OCI-LY7 (cell line): ENCODE data around the gene TGM3. TPM values are rescaled to one million over a fixed set of nuclear protein-coding genes. Genes with fewer than 3 reads are reported as not detected.

Source experiments
- BruUV-seq: library from RNA; stranded (reverse); fragments of 400-500 nt; replicated peaks from 2 replicates; lab custom pipeline; 2021; lab: Mats Ljungman, UMichigan
- CTCF ChIA-PET: fragments of 300-600 bp; sonication (Branson Sonifier 250); formaldehyde crosslinking; loops from one replicate; lab custom pipeline; 2022; ENCODE audit warnings: antibody characterized with exemption; ENCODE audit not compliant: unreplicated experiment; lab: Charles Lee
- POLR2A ChIA-PET: fragments of 300-600 bp; sonication (Branson Sonifier 250); formaldehyde crosslinking; loops from one replicate; lab custom pipeline; 2022; ENCODE audit warnings: antibody characterized with exemption; lab: Charles Lee
- DNase-seq: peaks from one replicate; pipeline ENCODE4 v3.0.0-alpha.2; 2015; ENCODE audit warnings: low spot score
- H2AFZ ChIP-seq: fragments of 200-600 bp; sonication (generic), shearing (Covaris generic); 2 replicates; pipeline ENCODE4 v1.6.1; 2014; ENCODE audit warnings: mild to moderate bottlenecking, antibody characterized with exemption, low read length, moderate library complexity
- H3K27ac ChIP-seq: fragments of 200-600 bp; sonication (generic); 2 replicates; pipeline ENCODE4 v1.5.1; 2014; ENCODE audit warnings: mixed run types, low read depth, mild to moderate bottlenecking, moderate library complexity, low read length, inconsistent platforms; ENCODE audit not compliant: poor library complexity, severe bottlenecking
- H3K36me3 ChIP-seq: fragments of 200-600 bp; sonication (generic); 2 replicates; pipeline ENCODE4 v1.6.1; 2014; ENCODE audit warnings: mild to moderate bottlenecking, antibody characterized with exemption, low read length, moderate library complexity, mixed read lengths; ENCODE audit not compliant: insufficient read depth
- H3K4me1 ChIP-seq: fragments of 200-600 bp; sonication (generic); 2 replicates; pipeline ENCODE4 v1.5.1; 2014; ENCODE audit warnings: mild to moderate bottlenecking, low read length; ENCODE audit not compliant: insufficient read depth, poor library complexity, severe bottlenecking
- H3K4me2 ChIP-seq: fragments of 200-600 bp; sonication (generic); 2 replicates; pipeline ENCODE4 v1.6.1; 2014; ENCODE audit warnings: mild to moderate bottlenecking, low read length
- H3K4me3 ChIP-seq: fragments of 200-600 bp; sonication (generic); 2 replicates; pipeline ENCODE4 v1.5.1; 2014; ENCODE audit warnings: mild to moderate bottlenecking, low read depth, low read length; ENCODE audit not compliant: poor library complexity, severe bottlenecking
- H3K79me2 ChIP-seq: fragments of 200-600 bp; sonication (generic); 2 replicates; pipeline ENCODE4 v1.6.1; 2016; ENCODE audit warnings: low read depth, mild to moderate bottlenecking, low read length, moderate library complexity, mixed read lengths; ENCODE audit not compliant: insufficient read depth
- H3K9me2 ChIP-seq: fragments of 200-600 bp; sonication (generic); 2 replicates; pipeline ENCODE4 v1.6.1; 2016; ENCODE audit warnings: mild to moderate bottlenecking, low read length, mixed read lengths; ENCODE audit not compliant: insufficient read depth
- H3K9me3 ChIP-seq: fragments of 200-600 bp; sonication (generic); 2 replicates; pipeline ENCODE4 v1.6.1; 2014; ENCODE audit warnings: mild to moderate bottlenecking, mixed run types, low read length, mixed read lengths
- H4K20me1 ChIP-seq: fragments of 200-600 bp; sonication (generic); 2 replicates; pipeline ENCODE4 v1.6.1; 2014; ENCODE audit warnings: mild to moderate bottlenecking, antibody characterized with exemption, low read length, moderate library complexity, mixed read lengths; ENCODE audit not compliant: insufficient read depth
- CTCF ChIP-seq: fragments of 200-600 bp; sonication (generic); conservative IDR thresholded peaks from 2 replicates; pipeline ENCODE4 v1.5.1; 2014; ENCODE audit warnings: mild to moderate bottlenecking, antibody characterized with exemption, low read length, moderate library complexity, mixed read lengths
- EZH2phosphoT487 ChIP-seq: fragments of 200-600 bp; sonication (generic); IDR thresholded peaks from 2 replicates; pipeline ENCODE4 v1.6.1; 2018; ENCODE audit warnings: low read depth, borderline replicate concordance, mild to moderate bottlenecking, mixed run types, antibody characterized with exemption, low read length, moderate library complexity, mixed read lengths
- intact Hi-C: fragments of 100-400 bp; cut with micrococcal nuclease; formaldehyde crosslinking; loops from one replicate; pipeline ENCODE4 v1.10.0; 2022; ENCODE audit not compliant: unreplicated experiment
- total RNA-seq, 2 experiments: library from RNA; depleted of rRNA in 1 of 2; stranded (reverse); fragments of >200 nt in 1 of 2; shearing (Covaris generic) in 1 of 2; gene quantifications; 2 replicates each; pipeline ENCODE4 v1.2.3, GENCODE V29; 2014 to 2022

The TGM3 gene
- total RNA-seq, 2 experiments from 2014 or later: not detected

DNA sequence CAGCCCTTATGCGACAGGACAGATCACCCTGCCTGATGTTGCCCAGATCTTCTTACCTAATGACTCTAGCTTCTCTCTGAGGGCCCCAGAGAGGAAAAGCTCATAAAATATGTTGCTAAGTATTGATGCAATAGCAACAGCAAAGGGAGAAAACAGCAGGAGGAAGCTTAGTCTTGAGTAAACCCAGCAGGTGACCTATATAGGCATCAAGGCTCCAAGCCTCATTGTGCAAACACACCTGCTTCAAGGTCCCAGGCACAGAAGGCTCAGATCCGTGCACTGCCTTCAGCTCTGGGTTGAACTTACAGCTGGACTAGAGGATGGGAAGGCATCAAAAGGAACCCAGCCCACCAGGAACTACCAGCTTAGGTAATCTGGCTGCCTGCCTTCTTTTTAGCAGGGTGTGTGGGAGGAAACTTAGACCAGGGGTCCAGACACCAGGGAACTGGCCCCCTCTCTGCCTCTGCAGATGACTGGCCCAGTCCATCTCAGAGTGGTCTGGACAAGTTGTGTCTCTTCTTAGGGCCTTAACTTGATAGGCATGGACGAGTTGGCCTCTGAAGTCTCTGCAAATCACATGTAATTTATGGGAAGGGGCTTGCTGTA is 34.4 kb downstream of the TGM3 start:
- DNase-seq: no peak
- Histone ChIP-seq H3K79me2 (no peaks in the 10 kb centered on the region), H3K4me1 (no peaks in the 10 kb centered on the region), H3K9me3 (no peaks in the 10 kb centered on the region), H3K27ac (no peak overlapping the region), H3K4me2 (no peak overlapping the region), H3K36me3 (no peaks in the 10 kb centered on the region), H3K4me3 (no peak overlapping the region), H2AFZ (no peak overlapping the region), H4K20me1 (no peaks in the 10 kb centered on the region), H3K9me2 (no peaks in the 10 kb centered on the region)
- TF ChIP-seq CTCF (no peak), EZH2phosphoT487 (no peak)
- CTCF ChIA-PET: no interaction called here
- intact Hi-C loops: no loop called here
- POLR2A ChIA-PET: interaction anchor here (0.7 kb wide), 1 partner anchor 40 kb away, joined by 3 read pairs; no protein-coding TSS in a partner anchor
- BruUV-seq: no TSS peak

DNA sequence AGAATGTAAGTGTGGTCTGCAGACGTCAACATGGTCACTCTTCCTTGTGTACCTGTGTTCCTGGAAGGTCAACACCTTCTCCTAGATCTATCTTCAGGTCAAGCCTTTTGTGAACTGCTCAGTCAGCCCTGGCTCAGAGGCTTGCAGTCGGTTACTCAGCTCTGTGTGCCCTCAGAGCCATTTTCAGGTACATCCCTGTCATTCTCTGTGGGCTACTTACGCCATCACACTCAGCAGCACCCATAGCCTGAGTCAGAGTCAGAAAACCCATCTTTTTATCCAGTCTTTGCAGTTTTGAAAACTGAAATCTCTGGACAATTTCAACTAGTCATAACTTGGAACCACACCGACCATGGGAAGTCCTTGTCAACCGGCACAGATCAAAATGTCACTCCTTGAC is 35.3 kb downstream of the TGM3 start:
- Histone ChIP-seq H3K4me1 (no peaks in the 10 kb centered on the region), H4K20me1 (no peaks in the 10 kb centered on the region), H3K9me3 (no peaks in the 10 kb centered on the region), H3K9me2 (no peaks in the 10 kb centered on the region), H3K27ac (no peak overlapping the region), H3K36me3 (no peaks in the 10 kb centered on the region), H3K79me2 (no peaks in the 10 kb centered on the region), H3K4me3 (no peak overlapping the region), H3K4me2 (no peak overlapping the region), H2AFZ (no peak overlapping the region)
- DNase-seq: no peak
- TF ChIP-seq CTCF (no peak), EZH2phosphoT487 (no peak)
- BruUV-seq: no TSS peak
- intact Hi-C loops: no loop called here
- ChIA-PET POLR2A (no interaction called here), CTCF (no interaction called here)

DNA sequence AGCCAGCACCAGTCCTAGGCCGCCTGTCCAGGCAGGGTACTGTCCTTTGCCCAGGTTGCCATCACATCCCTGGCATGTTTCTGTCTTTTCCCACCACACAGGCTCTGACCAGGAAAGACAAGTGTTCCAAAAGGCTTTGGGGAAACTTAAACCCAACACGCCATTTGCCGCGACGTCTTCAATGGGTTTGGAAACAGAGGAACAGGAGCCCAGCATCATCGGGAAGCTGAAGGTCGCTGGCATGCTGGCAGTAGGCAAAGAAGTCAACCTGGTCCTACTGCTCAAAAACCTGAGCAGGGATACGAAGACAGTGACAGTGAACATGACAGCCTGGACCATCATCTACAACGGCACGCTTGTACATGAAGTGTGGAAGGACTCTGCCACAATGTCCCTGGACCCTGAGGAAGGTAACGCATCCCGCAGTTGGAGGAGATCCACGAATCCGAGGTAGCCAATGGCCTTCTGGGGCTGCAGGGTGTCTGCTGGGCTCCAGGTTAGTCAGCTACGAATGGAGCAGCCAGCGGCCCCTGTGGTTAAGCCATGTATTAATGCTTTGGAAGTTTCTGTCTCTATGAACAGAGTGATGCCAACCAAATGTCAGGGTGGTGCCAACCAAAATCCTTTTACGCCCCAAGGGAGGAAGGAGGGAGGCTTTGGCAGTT is 36.2 kb downstream of the TGM3 start:
- intact Hi-C loops: no loop called here
- BruUV-seq: no TSS peak
- Histone ChIP-seq H3K9me3 (no peaks in the 10 kb centered on the region), H3K36me3 (no peaks in the 10 kb centered on the region), H4K20me1 (no peaks in the 10 kb centered on the region), H3K4me1 (no peaks in the 10 kb centered on the region), H3K79me2 (no peaks in the 10 kb centered on the region), H3K4me3 (no peak overlapping the region), H2AFZ (no peak overlapping the region), H3K9me2 (no peaks in the 10 kb centered on the region), H3K4me2 (no peak overlapping the region), H3K27ac (no peak overlapping the region)
- DNase-seq: no peak
- TF ChIP-seq CTCF (no peak), EZH2phosphoT487 (no peak)
- CTCF ChIA-PET: no interaction called here
- POLR2A ChIA-PET: no interaction called here
